Adrenal gland (tissue), 12 donors: ENCODE data around the gene NR5A2. TPM values are rescaled to one million over a fixed set of nuclear protein-coding genes. Genes with fewer than 3 reads are reported as not detected.
A peak's percentile ranks its signal among the peaks of the same experiment; 100 is the strongest.

Experiments
- DNase-seq, 7 donors: peaks; one replicate each; pipeline ENCODE4 v3.0.0-alpha.2; 2019 to 2020
- H3K27ac ChIP-seq, 5 donors: fragments of 200-600 bp; sonication (generic) in 4 of 5; 1 replicate in 3 of 5; 2 replicates in 2 of 5; pipeline versions ENCODE4 v1.5.1 to v1.8.0; 2016 to 2020; ENCODE audit warnings: mild to moderate bottlenecking in 1 of 5
- H3K27me3 ChIP-seq: fragments of 200-600 bp; 2 replicates; pipeline ENCODE4 v1.8.0; 2021
- H3K36me3 ChIP-seq, 2 donors: fragments of 200-600 bp; replicated peaks in 1 of 2; 1 replicate in 1 of 2; 2 replicates in 1 of 2; pipeline versions ENCODE4 v1.5.1 to v1.8.0; 2018 to 2022
- H3K4me1 ChIP-seq, 2 donors: fragments of 200-600 bp; replicated peaks in 1 of 2; 1 replicate in 1 of 2; 2 replicates in 1 of 2; pipeline versions ENCODE4 v1.5.1 to v1.8.0; 2018 to 2021
- H3K4me3 ChIP-seq, 4 donors: fragments of 200-600 bp; sonication (generic) in 3 of 4; one replicate each; pipeline ENCODE4 v1.5.1; 2016 to 2018
- H3K9me3 ChIP-seq, 3 donors: fragments of 200-600 bp; sonication (generic) in 1 of 3; replicated peaks in 1 of 3; 1 replicate in 2 of 3; 2 replicates in 1 of 3; pipeline versions ENCODE4 v1.5.1 to v1.8.0; 2016 to 2021
- POLR2A ChIP-seq, 2 donors: fragments of 450-650 bp; IDR thresholded peaks; one replicate each; pipeline ENCODE4 v1.6.1; 2017; ENCODE audit warnings: antibody characterized with exemption in 2 of 2, mild to moderate bottlenecking in 2 of 2, moderate library complexity in 1 of 2
- whole genome bisulfite sequencing, 4 donors: extraction: QIAGEN DNeasy Blood & Tissue Kit in 2 of 4; methylation state at CpG; one replicate each; pipeline versions ENCODE4 v1.1.5 to v1.1.7; 2013 to 2017; 5-methylcytosine and 5-hydroxymethylcytosine counted together
- intact Hi-C, 2 donors: fragments of 100-400 bp; cut with DNase I; formaldehyde crosslinking; loops; one replicate each; pipeline versions ENCODE4 v1.14.1 to v1.15.0; 2022 to 2023
- polyA plus RNA-seq, 3 donors: library from polyadenylated mRNA; stranded (reverse); fragments of 200-250 nt in 2 of 3; fragments of 350-450 nt in 1 of 3; fragmentation: Illumina TruSeq in 1 of 3; extraction: RNeasy Lipid Tissue Mini Kit (QIAGEN cat#74804) in 1 of 3; gene quantifications; one replicate each; pipeline ENCODE4 v1.2.3, GENCODE V29; 2013 to 2014
- total RNA-seq, 9 donors: library from RNA; depleted of rRNA in 4 of 9; stranded (reverse); fragments of >200 nt in 4 of 9; fragments of 120-200 nt in 1 of 9; fragmentation: NEBNext Ultra II Directional in 1 of 9; extraction: Animal tissue kit (Norgen Biotek cat#: 25700) in 1 of 9; gene quantifications; one replicate each; pipeline versions ENCODE4 v1.1.0 to v1.2.4, GENCODE V29; 2013 to 2023
- TF ChIP-seq, protein P1 (sequence below), 6 experiments: fragments of 450-650 bp in 4 of 6; fragments of 200-600 bp in 2 of 6; sonication (generic) in 1 of 6; IDR thresholded peaks; 1 replicate in 5 of 6; 2 replicates in 1 of 6; pipeline versions ENCODE4 v1.5.1 to v1.8.0; 2016 to 2021; ENCODE audit warnings: antibody characterized with exemption in 6 of 6, mild to moderate bottlenecking in 2 of 6, moderate library complexity in 1 of 6
- donor health status: healthy with polysubstance abuse.
- donor health status: Bipolar disorder and iron deficiency.
- donor health status: DM: yes; HTN: yes; CAD: no.
- donor health status: DM: no; HTN: no; CAD: no.
- donor health status: DM: no; HTN: no; CAD: no.
- donor health status: DM: yes; HTN: yes; CAD: no.

Gene NR5A2
- total and polyA plus RNA-seq, 12 donors: 0.40 to 17.3 (median 0.94) TPM

DNA sequence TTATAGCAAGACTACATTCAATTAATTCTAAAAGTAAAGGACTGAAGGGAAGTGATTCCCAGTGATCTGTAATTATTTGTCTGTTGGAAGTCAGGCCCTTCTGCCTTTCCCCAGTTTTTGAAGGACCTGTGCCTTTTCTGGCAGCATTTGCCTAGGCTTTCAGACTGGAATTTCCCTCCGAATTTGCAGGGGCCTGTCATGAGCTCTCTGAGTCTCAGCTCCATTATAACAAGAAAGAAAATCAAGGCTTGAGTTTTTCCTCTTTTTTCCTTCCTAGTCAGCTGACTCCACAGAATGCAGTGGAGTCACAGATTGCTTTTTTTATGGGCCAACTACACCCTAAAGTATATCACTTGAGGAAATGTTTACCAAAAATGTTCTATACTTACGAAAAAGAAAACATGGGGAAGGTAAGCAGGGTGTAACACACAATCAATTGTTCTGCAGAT lies 1.1 kb downstream of the NR5A2 start:
- peaks cover 34% of the 10 kb centered on the region for H3K27me3 ChIP-seq
- no peaks in the 10 kb centered on the region for H3K36me3 ChIP-seq
- no peak overlapping the region for H3K27ac ChIP-seq
- H3K9me3 ChIP-seq: no peaks in the 10 kb centered on the region
- no peak for DNase-seq
- TF ChIP-seq, protein P1, sequence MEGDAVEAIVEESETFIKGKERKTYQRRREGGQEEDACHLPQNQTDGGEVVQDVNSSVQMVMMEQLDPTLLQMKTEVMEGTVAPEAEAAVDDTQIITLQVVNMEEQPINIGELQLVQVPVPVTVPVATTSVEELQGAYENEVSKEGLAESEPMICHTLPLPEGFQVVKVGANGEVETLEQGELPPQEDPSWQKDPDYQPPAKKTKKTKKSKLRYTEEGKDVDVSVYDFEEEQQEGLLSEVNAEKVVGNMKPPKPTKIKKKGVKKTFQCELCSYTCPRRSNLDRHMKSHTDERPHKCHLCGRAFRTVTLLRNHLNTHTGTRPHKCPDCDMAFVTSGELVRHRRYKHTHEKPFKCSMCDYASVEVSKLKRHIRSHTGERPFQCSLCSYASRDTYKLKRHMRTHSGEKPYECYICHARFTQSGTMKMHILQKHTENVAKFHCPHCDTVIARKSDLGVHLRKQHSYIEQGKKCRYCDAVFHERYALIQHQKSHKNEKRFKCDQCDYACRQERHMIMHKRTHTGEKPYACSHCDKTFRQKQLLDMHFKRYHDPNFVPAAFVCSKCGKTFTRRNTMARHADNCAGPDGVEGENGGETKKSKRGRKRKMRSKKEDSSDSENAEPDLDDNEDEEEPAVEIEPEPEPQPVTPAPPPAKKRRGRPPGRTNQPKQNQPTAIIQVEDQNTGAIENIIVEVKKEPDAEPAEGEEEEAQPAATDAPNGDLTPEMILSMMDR (IDR thresholded peaks at IDR 0.05): no peak
- TF ChIP-seq POLR2A (IDR thresholded peaks at IDR 0.05): no peak
- peak overlapping the region in 1 of 4 donors; percentile 52 for H3K4me3 ChIP-seq
- intact Hi-C loops: no loop called here
- H3K4me1 ChIP-seq: no peaks in the 10 kb centered on the region
- 16 to 20% (median 17%) methylated on average over 2 of the region's 2 CpGs for WGBS, 4 donors

DNA sequence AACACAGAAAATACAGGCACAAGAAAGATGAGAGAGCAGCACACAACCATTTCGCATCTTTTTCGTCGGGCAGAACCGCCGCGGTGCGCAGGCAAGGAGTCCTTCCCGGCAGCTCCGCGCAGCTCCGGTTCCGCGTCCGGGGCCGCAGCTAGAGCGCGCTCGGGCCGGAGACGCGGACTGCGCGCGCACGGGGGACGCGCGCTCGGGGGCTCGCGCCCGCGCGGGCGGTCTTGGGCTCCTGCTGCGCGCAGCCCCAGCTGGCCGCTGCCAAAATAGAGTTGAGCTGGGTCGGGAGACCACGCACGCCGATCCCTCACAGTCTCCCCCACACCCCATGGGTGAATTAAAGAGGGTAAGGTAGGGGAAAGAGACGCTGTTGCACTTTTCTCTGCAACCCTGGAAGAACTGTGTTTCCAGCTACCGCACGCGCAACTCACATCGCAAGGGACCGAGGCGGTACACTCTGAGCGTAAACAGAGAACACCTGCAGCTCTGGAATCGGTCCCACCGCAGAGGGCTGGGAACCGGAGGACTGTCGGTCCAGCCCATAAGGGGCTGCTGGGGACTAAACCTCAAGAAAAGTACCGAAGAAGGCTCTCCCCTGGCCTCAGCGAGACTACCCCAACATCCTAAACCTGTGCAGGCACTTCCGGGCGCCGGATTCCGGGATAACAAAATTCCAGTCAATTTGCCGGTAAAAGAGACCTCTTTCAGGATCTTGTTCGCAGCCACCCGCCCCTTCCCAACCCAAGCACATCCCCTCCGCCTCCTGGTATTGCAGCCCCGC lies 1.7 kb downstream of the NR5A2 start:
- Histone ChIP-seq H3K4me3 (peak overlapping the region in 1 of 4 donors; percentile 52), H3K27me3 (peaks cover 35% of the 10 kb centered on the region), H3K9me3 (no peaks in the 10 kb centered on the region), H3K36me3 (no peaks in the 10 kb centered on the region), H3K27ac (no peak overlapping the region), H3K4me1 (no peaks in the 10 kb centered on the region)
- 2 to 4% (median 3%) methylated on average over 25 to 65 of the region's 65 CpGs for WGBS, 4 donors
- intact Hi-C loops: no loop called here
- TF ChIP-seq, protein P1 (IDR thresholded peaks at IDR 0.05): no peak
- TF ChIP-seq POLR2A (IDR thresholded peaks at IDR 0.05): no peak
- DNase-seq: peak in 1 of 7 donors; percentile 13

DNA sequence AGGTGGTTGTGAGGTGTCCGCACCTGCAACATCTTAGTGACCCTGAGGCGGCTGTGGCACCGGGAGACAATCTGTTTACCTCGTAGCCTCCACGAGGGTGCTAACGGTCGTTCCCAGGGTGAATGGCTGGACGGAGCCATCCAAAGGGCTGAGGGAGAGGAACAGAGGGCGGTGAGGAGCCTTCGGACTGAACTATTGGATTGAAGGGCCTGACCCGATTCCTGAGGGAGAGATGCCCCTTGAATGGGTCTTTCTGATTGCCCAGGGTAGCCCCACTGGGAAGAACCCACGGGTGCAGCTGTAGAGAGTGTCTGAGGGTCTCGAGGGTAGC lies 2.3 kb downstream of the NR5A2 start:
- DNase-seq: no peak
- 12 to 17% (median 16%) methylated on average over 6 to 13 of the region's 13 CpGs for WGBS, 4 donors
- intact Hi-C loops: no loop called here
- H3K27ac ChIP-seq: no peak overlapping the region
- peaks cover 38% of the 10 kb centered on the region for H3K27me3 ChIP-seq
- H3K9me3 ChIP-seq: no peaks in the 10 kb centered on the region
- TF ChIP-seq POLR2A (IDR thresholded peaks at IDR 0.05): no peak
- TF ChIP-seq, protein P1 (IDR thresholded peaks at IDR 0.05): no peak
- H3K4me3 ChIP-seq: no peak overlapping the region
- no peaks in the 10 kb centered on the region for H3K36me3 ChIP-seq
- peaks cover 0 to 5% of the 10 kb centered on the region in 2 donors for H3K4me1 ChIP-seq

DNA sequence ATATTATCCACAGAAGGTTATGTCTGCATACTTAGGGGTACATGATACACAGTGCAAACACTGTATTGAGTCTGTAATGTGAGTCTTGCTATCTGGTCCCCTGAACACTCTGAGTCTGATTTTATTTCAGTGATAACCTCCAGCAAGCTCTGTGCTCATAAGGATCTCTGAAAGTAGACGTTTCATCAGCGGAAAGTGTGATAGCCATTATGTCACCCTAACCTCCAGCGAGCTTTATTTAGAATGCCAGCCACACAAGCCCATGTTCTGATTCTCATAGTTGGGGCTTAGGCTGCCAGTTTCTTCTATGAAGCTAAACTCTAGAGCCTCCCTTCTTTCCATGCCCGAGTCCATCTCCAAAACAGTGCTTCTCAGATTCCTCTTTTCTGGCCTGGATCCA lies 3.3 kb downstream of the NR5A2 start:
- Histone ChIP-seq H3K27me3 (peaks cover 48% of the 10 kb centered on the region), H3K27ac (no peak overlapping the region), H3K36me3 (no peaks in the 10 kb centered on the region), H3K4me3 (no peak overlapping the region), H3K4me1 (peaks cover 0 to 11% of the 10 kb centered on the region in 2 donors), H3K9me3 (no peaks in the 10 kb centered on the region)
- intact Hi-C loops: no loop called here
- no peak for DNase-seq
- no peak for TF ChIP-seq POLR2A (IDR thresholded peaks at IDR 0.05)
- TF ChIP-seq, protein P1 (IDR thresholded peaks at IDR 0.05): no peak
- 75 to 79% (median 77%) methylated on average over 4 of the region's 4 CpGs for WGBS, 4 donors
